ENCODE measurements around the gene DPP6. TPM values are rescaled to one million over a fixed set of nuclear protein-coding genes. Genes with fewer than 3 reads are reported as not detected.

The DPP6 gene
- total RNA-seq, 1 experiment from 2014 or later: not detected

GRCh38 chr7:154906201-154906600 lies 854.0 kb downstream of the DPP6 start:
- no peak for DNase-seq
- peaks cover 8% of the 10 kb centered on the region for H3K9me3 ChIP-seq
- no peak overlapping the region for H3K4me3 ChIP-seq (ENCODE audit: low read depth, low read length)
- no TSS peak for BruUV-seq (replicated peaks)
- ChIA-PET POLR2A (no interaction called here), CTCF (no interaction called here)
- H3K27ac Mint-ChIP-seq (ENCODE audit: unreplicated experiment): no peak overlapping the region
- H3K36me3 ChIP-seq (ENCODE audit: control insufficient read depth, insufficient read depth, low read length): no peaks in the 10 kb centered on the region
- H3K4me1 ChIP-seq: no peaks in the 10 kb centered on the region
- H3K27me3 Mint-ChIP-seq (ENCODE audit: insufficient read depth, unreplicated experiment): no peaks in the 10 kb centered on the region
- no peak for TF ChIP-seq CTCF (IDR thresholded peaks at IDR 0.05; ENCODE audit: insufficient read depth in 1 of 2, low read depth in 1 of 2, low read length in 1 of 2, severe bottlenecking in 1 of 2, unreplicated experiment in 1 of 2)
- no peaks in the 10 kb centered on the region for H3K4me1 Mint-ChIP-seq (ENCODE audit: low read depth, unreplicated experiment)
- intact Hi-C loops (cut with micrococcal nuclease; ENCODE audit: unreplicated experiment): no loop called here
- H3K4me3 Mint-ChIP-seq (ENCODE audit: unreplicated experiment): no peak overlapping the region
- H3K36me3 Mint-ChIP-seq (ENCODE audit: insufficient read depth, unreplicated experiment): peaks cover 6% of the 10 kb centered on the region
- H3K9me3 Mint-ChIP-seq (ENCODE audit: unreplicated experiment): peaks cover 19% of the 10 kb centered on the region
- H3K27me3 ChIP-seq (replicated peaks; ENCODE audit: control insufficient read depth, insufficient read depth, low read length): no peaks in the 10 kb centered on the region

- no peak for DNase-seq
- H3K4me1 Mint-ChIP-seq (ENCODE audit: low read depth, unreplicated experiment): no peaks in the 10 kb centered on the region
- H3K27me3 ChIP-seq (replicated peaks; ENCODE audit: control insufficient read depth, insufficient read depth, low read length): no peaks in the 10 kb centered on the region
- no peak for TF ChIP-seq CTCF (IDR thresholded peaks at IDR 0.05; ENCODE audit: insufficient read depth in 1 of 2, low read depth in 1 of 2, low read length in 1 of 2, severe bottlenecking in 1 of 2, unreplicated experiment in 1 of 2)
- ChIA-PET CTCF (no interaction called here), POLR2A (no interaction called here)
- H3K27me3 Mint-ChIP-seq (ENCODE audit: insufficient read depth, unreplicated experiment): no peaks in the 10 kb centered on the region
- BruUV-seq (replicated peaks): no TSS peak
- H3K4me1 ChIP-seq: no peaks in the 10 kb centered on the region
- no peaks in the 10 kb centered on the region for H3K36me3 ChIP-seq (ENCODE audit: control insufficient read depth, insufficient read depth, low read length)
- H3K9me3 ChIP-seq: peaks cover 14% of the 10 kb centered on the region
- intact Hi-C loops (cut with micrococcal nuclease; ENCODE audit: unreplicated experiment): no loop called here
- peaks cover 6% of the 10 kb centered on the region for H3K36me3 Mint-ChIP-seq (ENCODE audit: insufficient read depth, unreplicated experiment)
- H3K4me3 Mint-ChIP-seq (ENCODE audit: unreplicated experiment): no peak overlapping the region
- H3K9me3 Mint-ChIP-seq (ENCODE audit: unreplicated experiment): peaks cover 25% of the 10 kb centered on the region
- no peak overlapping the region for H3K4me3 ChIP-seq (ENCODE audit: low read depth, low read length)
- no peak overlapping the region for H3K27ac Mint-ChIP-seq (ENCODE audit: unreplicated experiment)
Observed at GRCh38 chr7:154906736-154907355, 854.6 kb downstream of the DPP6 start.

GRCh38 chr7:154907651-154908620 lies 855.7 kb downstream of the DPP6 start:
- POLR2A ChIA-PET: no interaction called here
- intact Hi-C loops (cut with micrococcal nuclease; ENCODE audit: unreplicated experiment): no loop called here
- no peaks in the 10 kb centered on the region for H3K4me1 Mint-ChIP-seq (ENCODE audit: low read depth, unreplicated experiment)

More at GRCh38 chr7:154907651-154908620, 855.7 kb downstream of the DPP6 start:
- H3K9me3 ChIP-seq: peaks cover 15% of the 10 kb centered on the region
- H3K36me3 Mint-ChIP-seq (ENCODE audit: insufficient read depth, unreplicated experiment): peaks cover 6% of the 10 kb centered on the region
- no peak overlapping the region for H3K27ac Mint-ChIP-seq (ENCODE audit: unreplicated experiment)
- H3K9me3 Mint-ChIP-seq (ENCODE audit: unreplicated experiment): peaks cover 32% of the 10 kb centered on the region
- TF ChIP-seq CTCF (IDR thresholded peaks at IDR 0.05; ENCODE audit: insufficient read depth in 1 of 2, low read depth in 1 of 2, low read length in 1 of 2, severe bottlenecking in 1 of 2, unreplicated experiment in 1 of 2): no peak
- no peaks in the 10 kb centered on the region for H3K27me3 ChIP-seq (replicated peaks; ENCODE audit: control insufficient read depth, insufficient read depth, low read length)
- DNase-seq: no peak
- H3K27me3 Mint-ChIP-seq (ENCODE audit: insufficient read depth, unreplicated experiment): no peaks in the 10 kb centered on the region
- no peaks in the 10 kb centered on the region for H3K36me3 ChIP-seq (ENCODE audit: control insufficient read depth, insufficient read depth, low read length)
- no peak overlapping the region for H3K4me3 Mint-ChIP-seq (ENCODE audit: unreplicated experiment)
- no peaks in the 10 kb centered on the region for H3K4me1 ChIP-seq
- CTCF ChIA-PET: no interaction called here
- no TSS peak for BruUV-seq (replicated peaks)
- no peak overlapping the region for H3K4me3 ChIP-seq (ENCODE audit: low read depth, low read length)

Data from Caco-2 (cell line).